ENCODE data around the gene PGPEP1. TPM values are rescaled to one million over a fixed set of nuclear protein-coding genes. Genes with fewer than 3 reads are reported as not detected.
A peak's percentile ranks its signal among the peaks of the same experiment; 100 is the strongest.

PGPEP1 gene
- total RNA-seq, 6 experiments from 2014 or later = 33.0 to 55.5 (median 40.7) TPM

- intact Hi-C loops (cut with DNase I) = no loop called here
- TF ChIP-seq POLR2A (IDR thresholded peaks at IDR 0.05) = no peak
- no peak for TF ChIP-seq CTCF (IDR thresholded peaks at IDR 0.05)
- 96% methylated on average over 4 of the region's 15 CpGs for WGBS (ENCODE audit: insufficient coverage, low coverage, low lambda C conversion rate, missing lambda C conversion rate)
- ATAC-seq (no peak), DNase-seq (no peak)
- no peak overlapping the region for H3K4me3 ChIP-seq
- H3K27ac ChIP-seq = no peak overlapping the region
- no peaks in the 10 kb centered on the region for H3K36me3 ChIP-seq
- no peaks in the 10 kb centered on the region for H3K9me3 ChIP-seq
- peaks cover 0 to 14% (median 5%) of the 10 kb centered on the region in 4 donors for H3K4me1 ChIP-seq
- H3K27me3 ChIP-seq = no peaks in the 10 kb centered on the region
Measured at GRCh38 chr19:18332917-18333530, 7.4 kb upstream of the PGPEP1 start.

- Histone ChIP-seq H3K9me3 (no peaks in the 10 kb centered on the region), H3K36me3 (no peaks in the 10 kb centered on the region), H3K4me3 (no peak overlapping the region), H3K4me1 (peaks cover 0 to 19% (median 8%) of the 10 kb centered on the region in 4 donors), H3K27ac (no peak overlapping the region), H3K27me3 (no peaks in the 10 kb centered on the region)
- DNase-seq = no peak
- intact Hi-C loops (cut with DNase I) = no loop called here
- ATAC-seq = no peak
- TF ChIP-seq CTCF (IDR thresholded peaks at IDR 0.05) = no peak
- no peak for TF ChIP-seq POLR2A (IDR thresholded peaks at IDR 0.05)
- WGBS (ENCODE audit: insufficient coverage, low coverage, low lambda C conversion rate, missing lambda C conversion rate) = 46% methylated on average over 6 of the region's 6 CpGs
Measured at GRCh38 chr19:18333680-18334079, 6.7 kb upstream of the PGPEP1 start.

DNA sequence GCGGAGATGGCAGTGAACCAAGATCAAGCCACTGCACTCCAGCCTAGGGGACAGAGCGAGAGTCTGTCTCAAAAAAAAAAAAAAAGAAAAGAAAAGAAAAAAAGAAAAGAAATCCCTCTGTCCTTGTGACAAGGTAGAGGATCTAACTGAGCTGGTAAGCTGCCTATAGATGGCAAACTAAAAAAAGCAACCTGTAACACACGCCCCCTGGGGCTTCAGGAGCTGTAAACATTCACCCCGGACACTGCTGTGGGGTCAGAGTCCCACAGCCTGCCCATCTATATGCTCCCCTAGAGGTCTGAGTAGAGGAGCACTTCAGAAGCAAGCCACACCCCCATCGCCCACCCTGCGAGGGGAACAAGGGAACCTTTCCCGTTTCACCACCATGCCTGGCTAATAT lies 4.3 kb upstream of the PGPEP1 start:
- 94% methylated on average over 5 of the region's 7 CpGs for WGBS (ENCODE audit: insufficient coverage, low coverage, low lambda C conversion rate, missing lambda C conversion rate)
- Histone ChIP-seq H3K9me3 (no peaks in the 10 kb centered on the region), H3K27me3 (no peaks in the 10 kb centered on the region), H3K4me1 (peaks cover 0 to 24% (median 8%) of the 10 kb centered on the region in 4 donors), H3K36me3 (no peaks in the 10 kb centered on the region), H3K4me3 (no peak overlapping the region), H3K27ac (no peak overlapping the region)
- intact Hi-C loops (cut with DNase I) = no loop called here
- TF ChIP-seq CTCF (IDR thresholded peaks at IDR 0.05) (no peak), POLR2A (IDR thresholded peaks at IDR 0.05) (no peak)
- ATAC-seq (no peak), DNase-seq (no peak)

GRCh38 chr19:18338541-18338940 lies 1.9 kb upstream of the PGPEP1 start:
- Histone ChIP-seq H3K27ac (peak overlapping the region in 2 of 3 donors; percentile 83 to 88), H3K9me3 (no peaks in the 10 kb centered on the region), H3K27me3 (no peaks in the 10 kb centered on the region), H3K4me1 (peaks cover 0 to 33% (median 8%) of the 10 kb centered on the region in 4 donors), H3K4me3 (no peak overlapping the region), H3K36me3 (peaks cover 0 to 9% (median 0%) of the 10 kb centered on the region in 4 donors)
- WGBS (ENCODE audit: insufficient coverage, low coverage, low lambda C conversion rate, missing lambda C conversion rate) = 50% methylated on average over 9 of the region's 9 CpGs
- DNase-seq = no peak
- ATAC-seq = peak in 2 of 4 donors; percentile 4 to 14
- intact Hi-C loops (cut with DNase I) = no loop called here
- TF ChIP-seq POLR2A (IDR thresholded peaks at IDR 0.05) (no peak), CTCF (IDR thresholded peaks at IDR 0.05) (no peak)

Measured in right lobe of liver (tissue), 6 donors.